CD4-positive, alpha-beta T cell treated with Interleukin-10 for 1 hour (primary cell): ENCODE measurements around the gene FH.

Experiments
- DNase-seq: peaks from one replicate; pipeline ENCODE4 v3.0.0-alpha.2; 2020

FH gene

GRCh38 chr1:241519308-241520079, at the start of gene FH:
Gene FH, minus strand, starts transcription at chr1:241519755. Its CDS starts 33 bp downstream, at chr1:241519722.
- peak; percentile 96 for DNase-seq

DNA sequence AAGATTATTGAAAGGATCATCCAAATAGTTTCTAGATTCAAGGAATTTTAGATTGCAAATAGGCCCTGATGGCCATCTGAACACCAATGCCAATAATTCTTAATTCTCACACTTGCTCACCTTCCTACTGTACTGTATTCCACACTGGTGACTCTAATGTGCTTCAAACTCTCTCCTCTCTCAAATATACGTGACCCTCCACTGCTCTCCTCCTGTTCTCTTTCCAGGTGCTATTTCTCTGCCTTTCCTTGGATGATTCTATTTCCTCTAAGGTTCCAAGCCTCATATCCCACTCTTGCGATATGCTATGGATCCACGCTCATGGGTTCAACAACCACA, 41.3 kb upstream of the FH start:
- DNase-seq = no peak

- no peak for DNase-seq
These were observed 40.7 kb upstream of the FH start for GRCh38 chr1:241560146-241560848.

- no peak for DNase-seq
These were observed 38.1 kb upstream of the FH start for GRCh38 chr1:241557551-241558193.

DNA sequence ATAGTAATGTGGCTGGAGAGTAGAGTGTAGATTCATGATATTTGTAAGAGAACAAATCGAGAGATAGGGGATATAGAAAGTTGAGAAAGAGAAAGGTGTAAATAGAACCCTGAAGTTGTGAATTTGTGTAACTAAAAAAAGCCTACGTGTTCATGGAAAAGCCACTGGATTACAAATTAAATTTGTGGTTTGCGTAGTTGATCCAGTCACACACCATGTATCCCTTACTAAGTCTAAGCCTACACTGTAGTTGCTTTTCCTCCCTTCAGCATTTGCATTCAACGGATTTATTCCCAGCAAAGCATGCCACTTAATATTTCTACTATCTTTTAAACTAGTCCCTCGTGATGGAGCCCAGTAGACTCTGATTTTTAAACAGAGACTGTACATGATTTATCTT, 37.5 kb upstream of the FH start:
- no peak for DNase-seq

GRCh38 chr1:241555526-241555925, 36.0 kb upstream of the FH start:
- DNase-seq = no peak

- DNase-seq = no peak
These were observed 34.5 kb upstream of the FH start for GRCh38 chr1:241553886-241554592.

DNA sequence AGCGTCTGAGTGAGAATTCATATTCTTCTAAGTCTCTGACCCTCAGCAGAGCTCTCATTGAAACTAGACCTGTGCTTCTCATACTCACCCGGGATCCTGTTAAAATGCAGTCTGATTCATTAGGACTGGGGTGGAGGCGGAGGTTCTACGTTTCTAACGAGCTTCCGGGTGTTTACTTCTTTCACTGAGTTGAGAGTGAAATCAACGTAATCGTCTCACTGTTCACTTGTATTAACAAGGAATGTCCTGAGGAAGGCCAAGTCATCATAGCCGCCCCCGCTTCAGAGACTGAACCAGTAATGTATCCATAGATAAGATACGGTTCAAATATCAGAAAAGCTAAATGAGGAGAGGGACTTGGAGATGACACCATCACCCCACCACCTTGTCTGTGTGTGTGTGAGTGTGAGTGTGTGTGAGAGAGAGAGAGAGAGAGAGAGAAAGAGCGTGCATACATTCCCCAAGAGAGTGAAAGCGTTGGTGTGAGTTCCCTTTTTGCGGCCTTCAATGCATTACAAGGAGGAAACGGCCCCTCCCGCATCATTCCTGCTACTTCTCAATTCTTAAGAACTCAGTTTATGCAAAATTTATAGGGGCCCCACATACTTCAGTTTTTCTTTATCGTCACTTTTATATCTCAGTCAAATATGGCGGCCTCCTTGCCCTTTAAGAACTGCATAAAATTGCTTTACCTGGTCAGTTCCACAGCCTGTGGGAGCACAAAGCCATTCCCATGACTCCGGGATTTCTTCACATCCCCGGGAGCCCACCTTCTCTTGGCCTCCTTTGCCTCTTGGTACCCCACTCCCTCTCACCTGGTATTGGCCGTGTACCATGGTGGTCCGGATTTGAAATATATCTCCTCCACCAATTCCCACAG, 32.4 kb upstream of the FH start:
- DNase-seq = peak; percentile 51

- DNase-seq = no peak
These were observed 30.8 kb upstream of the FH start for GRCh38 chr1:241550318-241550717.

- DNase-seq = no peak
These were observed 28.5 kb upstream of the FH start for GRCh38 chr1:241548008-241548407.

DNA sequence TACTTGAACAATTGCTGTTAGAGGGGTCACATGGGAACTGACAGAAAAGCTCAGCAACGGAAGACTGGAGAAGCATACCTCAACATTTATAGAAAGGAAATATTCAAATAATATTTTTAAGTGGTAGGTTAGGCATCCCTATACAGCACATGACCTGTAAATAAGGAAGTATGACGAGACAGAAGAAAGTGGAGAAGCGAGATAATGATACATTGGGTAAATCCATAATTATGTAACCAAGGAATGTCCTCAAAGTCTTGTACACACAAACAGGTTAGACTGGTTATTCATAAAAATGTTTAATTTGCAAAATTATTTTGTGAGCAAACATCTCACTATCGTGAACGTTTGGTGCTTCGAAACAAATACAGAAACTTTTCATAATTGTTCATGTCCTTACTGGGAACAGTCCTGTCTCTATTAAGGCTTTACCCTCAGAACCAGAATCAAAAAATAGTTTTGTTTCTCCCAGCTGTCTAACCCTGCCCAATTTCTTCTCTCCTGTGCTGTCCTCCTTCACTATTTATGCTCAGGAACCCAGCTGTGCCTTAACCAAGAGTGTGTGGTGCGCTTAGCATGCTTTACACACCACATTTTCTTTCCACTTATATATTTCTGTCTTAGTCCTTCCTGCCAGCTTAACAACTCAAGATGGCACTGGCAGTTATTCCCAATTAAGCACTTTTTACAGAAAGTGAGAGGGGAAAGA, 22.8 kb upstream of the FH start:
- DNase-seq = no peak

GRCh38 chr1:241536969-241537368, 17.4 kb upstream of the FH start:
- DNase-seq = no peak

DNA sequence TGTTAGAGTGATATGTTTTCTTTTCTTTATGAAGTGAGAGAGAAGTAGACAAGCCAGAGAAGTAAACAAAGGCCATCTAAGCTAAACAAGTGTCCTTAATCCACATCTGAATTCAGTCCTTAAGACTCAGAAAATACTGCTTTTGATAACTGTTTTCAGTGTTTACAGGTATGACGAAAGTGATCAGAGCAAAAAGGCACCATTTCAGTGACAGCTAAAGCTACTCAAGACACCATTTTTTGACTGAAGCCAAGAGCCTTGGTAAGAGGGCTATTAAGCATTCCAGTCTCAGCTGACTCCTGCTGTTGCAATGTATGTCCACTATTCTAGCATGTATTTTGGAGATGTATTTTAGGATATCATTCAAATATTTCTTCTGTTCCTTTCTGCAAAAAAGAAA, 16.7 kb upstream of the FH start:
- no peak for DNase-seq

DNA sequence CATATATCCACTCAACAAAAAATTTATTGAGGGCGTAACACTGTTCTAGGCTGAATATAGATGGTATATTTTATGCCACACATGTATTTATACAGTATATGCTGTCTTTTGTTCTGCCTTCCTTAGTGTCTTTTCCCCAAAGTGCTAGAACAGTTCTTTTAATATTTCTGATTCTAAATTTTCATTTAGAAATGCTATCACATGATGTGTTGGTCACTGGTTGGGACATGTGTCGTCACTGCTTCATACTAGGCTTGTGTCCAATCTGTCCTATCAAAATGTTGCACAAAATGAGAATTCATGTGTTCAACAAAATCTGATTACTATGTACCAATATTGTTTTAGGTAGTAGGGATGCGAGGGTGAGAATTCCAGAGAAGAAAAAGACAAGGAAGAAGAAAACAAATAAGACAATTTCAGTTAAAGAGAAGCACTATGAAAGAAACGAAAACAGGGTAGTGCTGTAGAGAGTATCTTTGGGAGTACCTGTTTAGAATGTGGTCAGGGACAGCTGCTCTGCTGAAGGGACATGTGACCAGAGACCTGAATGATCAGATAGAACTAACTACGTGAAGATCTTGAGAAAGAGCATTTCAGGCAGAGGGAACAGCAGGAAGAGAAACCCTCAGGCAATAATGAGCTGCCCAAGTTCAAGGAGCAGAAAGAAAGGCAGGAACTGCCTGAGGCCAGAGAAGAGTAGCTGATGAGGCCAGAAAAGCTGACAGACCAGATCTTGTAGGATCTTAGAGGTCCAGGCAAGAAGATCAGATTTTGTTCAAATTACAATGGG, 14.0 kb upstream of the FH start:
- no peak for DNase-seq

- no peak for DNase-seq
These were observed 13.3 kb upstream of the FH start for GRCh38 chr1:241532864-241533263.

GRCh38 chr1:241532162-241532531, 12.6 kb upstream of the FH start, which contains the start of gene KMO:
Gene KMO, plus strand, starts transcription at chr1:241532378. Its CDS starts 67 bp downstream, at chr1:241532445.
- no peak for DNase-seq

- peak; percentile 72 for DNase-seq
These were observed 11.9 kb upstream of the FH start for GRCh38 chr1:241531195-241532161.

GRCh38 chr1:241527146-241527545, 7.6 kb upstream of the FH start:
- no peak for DNase-seq

GRCh38 chr1:241525026-241525425, 5.5 kb upstream of the FH start:
- no peak for DNase-seq

- DNase-seq = no peak
These were observed 2.2 kb upstream of the FH start for GRCh38 chr1:241521718-241522117.
